Chondrocyte (in vitro differentiated cells): Measurements from ENCODE around the gene ANO2. TPM values are rescaled to one million over a fixed set of nuclear protein-coding genes. Genes with fewer than 3 reads are reported as not detected.

Experiments
- DNase-seq: peaks from one replicate; pipeline ENCODE4 v3.0.0; 2021; ENCODE audit warnings: mixed read lengths, low spot score
- H3K27ac Mint-ChIP-seq: one replicate; pipeline ENCODE4 v1.8.0; 2021; ENCODE audit warnings: mild to moderate bottlenecking, moderate library complexity, mixed read lengths; ENCODE audit not compliant: unreplicated experiment
- H3K27me3 Mint-ChIP-seq: 2 replicates; pipeline ENCODE4 v1.8.0; 2021; ENCODE audit warnings: low read depth, mixed read lengths
- H3K36me3 Mint-ChIP-seq: 2 replicates; pipeline ENCODE4 v1.8.0; 2021; ENCODE audit warnings: low read depth, mixed read lengths
- H3K4me1 Mint-ChIP-seq: 2 replicates; pipeline ENCODE4 v1.8.0; 2021; ENCODE audit warnings: low read depth, mild to moderate bottlenecking, mixed read lengths
- H3K4me3 Mint-ChIP-seq: one replicate; pipeline ENCODE4 v1.8.0; 2021; ENCODE audit warnings: mild to moderate bottlenecking, moderate library complexity, mixed read lengths; ENCODE audit not compliant: unreplicated experiment
- H3K9me3 Mint-ChIP-seq: 2 replicates; pipeline ENCODE4 v1.8.0; 2021; ENCODE audit warnings: low read depth, mixed read lengths
- total RNA-seq: library from RNA; stranded (reverse); gene quantifications from 3 replicates; pipeline ENCODE4 v1.2.1, GENCODE V29; 2021
- TF ChIP-seq, protein P1 (sequence below): fragments of 200-600 bp; sonication (generic); IDR thresholded peaks from 2 replicates; pipeline ENCODE4 v1.5.0; 2021; ENCODE audit warnings: antibody characterized with exemption, mild to moderate bottlenecking, moderate library complexity

ANO2 gene
- total RNA-seq, 1 donor from 2014 or later, result 0.47 TPM

DNA sequence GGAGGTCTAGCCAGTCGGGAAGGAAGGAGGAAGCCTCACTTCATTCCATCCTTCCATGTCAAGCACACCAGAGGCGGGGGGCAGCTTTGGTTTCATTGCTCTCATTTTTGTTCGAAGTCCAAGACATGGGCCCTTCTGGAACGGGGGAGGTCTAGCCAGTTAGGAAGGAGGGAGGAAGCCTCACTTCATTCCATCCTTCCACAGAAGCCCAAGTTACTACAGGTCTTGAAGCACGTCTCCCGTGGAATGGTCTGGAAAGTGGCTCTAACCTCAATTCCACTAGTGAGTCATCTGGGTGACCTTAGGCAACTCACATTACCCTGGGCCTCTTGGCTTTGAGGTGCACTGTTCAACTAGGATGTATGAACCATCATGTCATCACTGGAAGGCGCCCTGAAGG, 356.9 kb downstream of the ANO2 start:
- Mint-ChIP-seq H3K9me3 (no peaks in the 10 kb centered on the region), H3K4me3 (no peak overlapping the region), H3K4me1 (peaks cover 22% of the 10 kb centered on the region), H3K27me3 (peaks cover 1% of the 10 kb centered on the region), H3K27ac (no peak overlapping the region), H3K36me3 (no peaks in the 10 kb centered on the region)
- DNase-seq, result no peak
- TF ChIP-seq, protein P1, sequence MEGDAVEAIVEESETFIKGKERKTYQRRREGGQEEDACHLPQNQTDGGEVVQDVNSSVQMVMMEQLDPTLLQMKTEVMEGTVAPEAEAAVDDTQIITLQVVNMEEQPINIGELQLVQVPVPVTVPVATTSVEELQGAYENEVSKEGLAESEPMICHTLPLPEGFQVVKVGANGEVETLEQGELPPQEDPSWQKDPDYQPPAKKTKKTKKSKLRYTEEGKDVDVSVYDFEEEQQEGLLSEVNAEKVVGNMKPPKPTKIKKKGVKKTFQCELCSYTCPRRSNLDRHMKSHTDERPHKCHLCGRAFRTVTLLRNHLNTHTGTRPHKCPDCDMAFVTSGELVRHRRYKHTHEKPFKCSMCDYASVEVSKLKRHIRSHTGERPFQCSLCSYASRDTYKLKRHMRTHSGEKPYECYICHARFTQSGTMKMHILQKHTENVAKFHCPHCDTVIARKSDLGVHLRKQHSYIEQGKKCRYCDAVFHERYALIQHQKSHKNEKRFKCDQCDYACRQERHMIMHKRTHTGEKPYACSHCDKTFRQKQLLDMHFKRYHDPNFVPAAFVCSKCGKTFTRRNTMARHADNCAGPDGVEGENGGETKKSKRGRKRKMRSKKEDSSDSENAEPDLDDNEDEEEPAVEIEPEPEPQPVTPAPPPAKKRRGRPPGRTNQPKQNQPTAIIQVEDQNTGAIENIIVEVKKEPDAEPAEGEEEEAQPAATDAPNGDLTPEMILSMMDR, result no peak

DNA sequence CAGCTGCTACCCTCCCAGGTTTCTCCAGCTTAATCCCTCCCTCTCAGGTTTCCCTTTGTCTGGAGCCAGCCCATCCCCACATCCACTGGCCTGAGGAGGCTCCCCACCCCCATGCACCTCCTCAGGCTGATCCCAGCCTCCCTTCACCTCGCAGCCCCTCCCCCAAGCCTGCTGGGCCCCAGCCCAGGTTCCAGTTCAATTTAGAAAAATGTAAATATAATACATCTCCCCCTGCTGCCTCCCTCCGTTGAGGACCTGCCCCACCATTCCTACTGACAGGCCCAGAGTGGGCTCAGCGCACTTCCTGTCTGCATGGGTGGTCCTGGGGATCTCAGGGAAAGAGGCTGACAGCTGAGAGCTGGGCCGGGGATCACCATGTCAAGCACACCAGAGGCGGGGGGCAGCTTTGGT, 357.3 kb downstream of the ANO2 start:
- TF ChIP-seq, protein P1, result no peak
- H3K4me1 Mint-ChIP-seq, result peaks cover 26% of the 10 kb centered on the region
- no peak for DNase-seq
- H3K27me3 Mint-ChIP-seq, result peaks cover 1% of the 10 kb centered on the region
- H3K4me3 Mint-ChIP-seq, result no peak overlapping the region
- no peaks in the 10 kb centered on the region for H3K36me3 Mint-ChIP-seq
- no peak overlapping the region for H3K27ac Mint-ChIP-seq
- no peaks in the 10 kb centered on the region for H3K9me3 Mint-ChIP-seq

DNA sequence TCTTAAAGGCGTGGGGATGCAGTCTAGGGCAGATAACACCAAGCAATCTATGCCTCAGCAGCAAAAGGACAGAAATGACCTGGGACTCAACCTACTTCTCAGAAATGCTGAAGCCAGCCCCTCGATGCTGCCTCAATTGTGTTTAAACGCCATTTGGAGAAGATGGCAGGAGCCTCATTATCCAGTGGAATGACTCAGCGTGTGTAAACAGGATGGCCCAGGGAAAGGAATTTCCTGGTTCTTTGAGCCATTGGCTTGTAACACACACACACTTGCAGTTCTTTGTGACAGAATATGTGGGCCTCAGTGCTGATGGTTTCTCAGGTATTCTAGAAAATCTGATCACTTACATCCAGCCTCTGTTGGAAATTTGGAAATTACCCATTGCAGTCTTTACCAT, 358.9 kb downstream of the ANO2 start:
- Mint-ChIP-seq H3K36me3 (no peaks in the 10 kb centered on the region), H3K9me3 (no peaks in the 10 kb centered on the region), H3K4me1 (peaks cover 39% of the 10 kb centered on the region), H3K27me3 (no peaks in the 10 kb centered on the region), H3K27ac (peak overlapping the region; percentile 17), H3K4me3 (no peak overlapping the region)
- no peak for DNase-seq
- TF ChIP-seq, protein P1, result no peak

DNA sequence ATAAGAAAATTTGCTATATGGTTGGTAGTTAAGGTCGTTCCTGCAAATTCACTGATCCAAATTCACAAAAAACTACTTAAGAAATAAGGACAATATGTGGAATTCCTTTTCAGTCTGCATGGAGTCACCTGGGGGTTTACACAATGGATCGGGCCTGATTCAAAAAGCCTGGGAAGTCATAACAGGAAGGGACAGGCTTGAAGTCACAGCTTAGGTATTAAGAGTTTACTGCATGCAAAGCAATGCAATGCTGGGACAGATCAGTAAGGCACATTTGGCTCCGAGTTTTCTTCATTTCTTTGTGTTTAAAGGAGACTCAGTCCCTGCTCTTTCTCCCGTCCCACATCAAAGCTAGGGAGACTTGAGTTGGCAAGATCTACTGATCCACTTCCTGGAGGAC, 359.9 kb downstream of the ANO2 start:
- H3K27ac Mint-ChIP-seq, result no peak overlapping the region
- H3K9me3 Mint-ChIP-seq, result no peaks in the 10 kb centered on the region
- TF ChIP-seq, protein P1, result no peak
- no peak overlapping the region for H3K4me3 Mint-ChIP-seq
- H3K36me3 Mint-ChIP-seq, result no peaks in the 10 kb centered on the region
- DNase-seq, result no peak
- H3K27me3 Mint-ChIP-seq, result no peaks in the 10 kb centered on the region
- peaks cover 44% of the 10 kb centered on the region for H3K4me1 Mint-ChIP-seq

DNA sequence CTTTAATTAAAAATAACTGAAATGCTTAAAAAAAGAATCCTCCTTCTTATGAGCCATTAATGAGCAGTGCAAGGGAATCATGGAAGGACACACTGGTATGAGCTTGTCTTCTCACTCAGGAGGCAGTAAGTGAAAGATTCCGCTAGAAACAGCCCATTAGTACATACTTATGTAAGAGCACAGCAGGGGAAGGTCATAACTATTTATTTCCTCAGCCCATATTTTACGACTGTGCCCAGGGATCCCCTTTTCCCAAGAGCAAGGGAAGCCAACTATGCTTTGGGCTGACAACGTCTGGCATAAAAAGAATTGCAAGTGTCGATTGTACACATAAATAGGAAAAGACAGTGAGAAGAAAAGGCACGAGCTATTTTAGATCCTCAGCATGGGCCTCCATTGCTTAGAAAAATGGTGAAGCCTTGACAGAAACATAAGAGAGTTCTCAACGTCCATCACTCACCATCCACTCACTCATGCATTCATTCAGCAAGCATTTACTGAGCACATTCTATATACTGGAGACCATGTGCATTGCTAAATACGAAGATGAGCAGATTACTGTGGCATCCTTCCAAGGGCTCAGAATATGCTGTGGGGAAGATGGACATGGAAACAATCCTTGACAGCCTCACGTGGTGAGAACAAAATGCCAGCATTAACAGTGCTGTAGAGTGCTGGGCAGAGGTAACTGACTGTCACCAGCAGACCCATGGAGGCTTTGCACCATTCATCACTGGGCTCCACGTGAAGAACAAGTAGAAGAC, 360.5 kb downstream of the ANO2 start:
- TF ChIP-seq, protein P1, result no peak
- peaks cover 44% of the 10 kb centered on the region for H3K4me1 Mint-ChIP-seq
- no peak overlapping the region for H3K27ac Mint-ChIP-seq
- no peak for DNase-seq
- no peaks in the 10 kb centered on the region for H3K36me3 Mint-ChIP-seq
- H3K9me3 Mint-ChIP-seq, result no peaks in the 10 kb centered on the region
- no peaks in the 10 kb centered on the region for H3K27me3 Mint-ChIP-seq
- no peak overlapping the region for H3K4me3 Mint-ChIP-seq
